HG03139 (cell line): ENCODE measurements around the gene INPP4B.
"Not testable (repeated sequence)": the region's sequence is repeated elsewhere in the genome, so short reads cannot be mapped to it uniquely, and the experiment has no call there.

Source experiments
- ATAC-seq: cut with Tn5 transposase; IDR thresholded peaks from one replicate; pipeline ENCODE4 v1.9.1; 2021; ENCODE audit not compliant: unreplicated experiment

The INPP4B gene

DNA sequence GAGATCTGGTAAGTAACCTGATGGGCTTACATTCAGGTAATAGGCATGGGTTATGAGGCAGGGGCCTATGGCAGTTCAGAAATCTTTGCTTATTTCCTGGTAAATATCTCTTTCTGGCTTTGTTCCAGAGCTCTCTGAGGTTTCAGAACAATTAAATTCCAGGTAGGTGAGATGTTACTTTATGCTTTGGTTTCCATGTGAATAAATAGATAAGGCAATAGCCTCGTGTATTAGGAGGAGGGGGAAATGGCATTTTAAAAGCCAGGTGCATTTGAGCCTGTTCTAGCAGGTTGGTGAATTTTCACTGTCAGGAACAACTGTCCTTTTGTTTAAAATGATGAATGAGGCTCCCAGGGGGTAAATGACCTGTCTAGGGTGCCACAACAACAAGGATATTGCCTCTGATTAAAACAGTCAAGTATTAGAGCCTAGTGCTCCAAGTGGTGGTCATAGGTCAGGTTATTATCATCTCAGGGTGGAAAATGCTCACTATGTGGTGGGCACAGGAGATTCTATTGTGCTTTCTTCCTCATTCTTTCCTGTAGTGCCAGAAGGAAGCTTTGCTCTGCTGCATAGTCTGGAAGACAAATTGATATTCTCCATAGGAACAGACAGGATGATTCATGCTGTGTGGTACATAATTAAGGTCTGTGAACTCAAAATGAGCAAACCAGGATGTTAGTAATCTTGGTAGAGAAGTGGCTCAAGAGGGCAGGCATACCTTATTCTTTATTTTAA, 296.2 kb downstream of the INPP4B start:
- ATAC-seq = no peak

DNA sequence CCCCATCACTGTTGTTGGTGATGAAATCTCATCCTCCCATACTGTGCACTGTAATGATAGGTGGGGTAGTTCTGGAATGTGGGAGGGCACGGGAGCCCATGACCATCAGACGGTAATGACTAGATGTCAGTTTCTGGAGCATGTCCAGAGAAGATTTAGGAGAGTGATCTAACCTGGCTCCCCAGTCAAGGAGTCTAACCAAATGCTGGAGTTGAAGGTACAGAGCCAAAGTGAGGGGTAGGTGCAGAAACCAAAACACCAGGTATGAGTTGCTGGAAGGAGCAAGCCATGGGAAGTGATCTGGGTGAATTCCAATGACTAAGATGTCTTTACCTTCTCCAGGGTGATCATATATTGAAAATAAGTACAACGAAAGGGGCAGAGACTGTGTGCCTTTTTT, 296.9 kb downstream of the INPP4B start:
- ATAC-seq = no peak

- no peak for ATAC-seq
Measured at GRCh38 chr4:142548491-142548890, 297.6 kb downstream of the INPP4B start.

GRCh38 chr4:142547974-142548373, 298.1 kb downstream of the INPP4B start:
- ATAC-seq = no peak

DNA sequence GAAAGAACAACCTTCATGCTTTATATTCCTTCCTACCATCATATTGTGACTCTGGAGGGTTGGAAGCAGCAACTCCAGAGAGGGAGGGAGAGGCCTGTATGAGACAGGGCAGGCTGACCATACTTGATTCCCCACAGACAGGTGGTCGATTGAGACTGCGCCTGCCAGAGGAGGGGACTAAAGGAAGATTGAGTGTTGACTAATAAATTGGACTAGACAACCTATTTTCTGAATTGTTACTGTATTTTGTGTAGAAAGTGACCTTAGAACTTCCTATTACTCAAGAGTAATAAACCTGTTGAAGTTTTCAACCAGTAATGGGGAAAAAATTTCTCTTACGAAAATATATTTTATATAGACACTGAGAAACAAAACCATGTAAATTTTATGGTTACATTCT, 301.5 kb downstream of the INPP4B start:
- no peak for ATAC-seq

DNA sequence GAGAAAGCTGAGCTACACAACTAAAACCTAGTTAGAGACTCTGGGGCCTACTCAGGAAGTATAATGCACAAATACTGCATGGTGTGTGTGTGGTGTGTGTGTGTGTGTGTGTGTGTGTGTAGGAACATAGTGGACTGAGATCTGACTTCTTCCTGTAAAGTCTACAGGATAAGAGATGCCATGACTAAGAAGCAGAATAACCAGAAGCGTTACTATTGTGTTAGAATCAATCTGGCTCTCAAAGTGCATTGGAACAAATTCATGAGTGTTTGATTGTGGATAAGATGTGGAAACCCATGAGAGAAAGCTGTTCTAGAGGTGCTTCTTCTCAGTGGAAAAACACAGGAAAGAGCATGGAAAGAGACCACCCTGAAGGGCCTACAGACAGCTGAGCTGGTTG, 302.1 kb downstream of the INPP4B start:
- ATAC-seq = no peak

DNA sequence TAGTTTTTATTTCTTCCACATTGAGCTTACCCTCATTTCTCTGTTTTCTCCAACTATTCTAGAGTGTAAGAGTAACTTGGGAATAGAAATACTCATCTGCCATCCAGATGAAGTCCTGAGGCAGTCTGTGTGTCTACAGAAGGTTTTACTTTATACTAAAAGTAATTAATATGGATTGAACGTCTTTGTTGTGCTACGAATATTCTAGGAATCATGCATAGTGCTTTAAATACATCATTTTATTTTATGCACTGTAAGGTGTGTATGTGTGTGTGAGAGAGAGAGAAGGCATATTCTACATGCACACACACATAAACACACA, 305.7 kb downstream of the INPP4B start:
- ATAC-seq = no peak

- ATAC-seq = no peak
Measured at GRCh38 chr4:142539796-142540482, 306.2 kb downstream of the INPP4B start.

DNA sequence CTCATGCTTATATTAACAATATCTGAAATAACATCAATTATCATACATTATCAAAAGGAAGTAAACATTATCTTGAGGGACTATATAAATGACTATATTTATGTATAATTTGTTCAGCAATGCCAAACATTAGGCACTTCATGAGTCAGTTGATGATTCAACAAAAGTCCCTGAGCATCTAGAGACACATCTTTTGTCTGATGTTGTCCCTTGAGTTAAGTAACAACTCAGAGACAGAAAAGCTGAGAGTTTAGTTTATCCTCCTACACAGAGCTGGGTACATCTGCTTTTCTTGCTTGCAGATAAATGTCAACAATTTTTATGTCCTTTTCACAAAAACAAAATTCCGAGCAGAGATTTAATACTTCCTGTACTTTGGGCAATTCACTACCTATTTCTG, 311.1 kb downstream of the INPP4B start:
- no peak for ATAC-seq

- ATAC-seq = no peak
Measured at GRCh38 chr4:142532054-142532453, 314.0 kb downstream of the INPP4B start.

GRCh38 chr4:142530728-142531127, 315.4 kb downstream of the INPP4B start:
- ATAC-seq = no peak

- ATAC-seq = no peak
Measured at GRCh38 chr4:142528433-142528832, 317.7 kb downstream of the INPP4B start.

DNA sequence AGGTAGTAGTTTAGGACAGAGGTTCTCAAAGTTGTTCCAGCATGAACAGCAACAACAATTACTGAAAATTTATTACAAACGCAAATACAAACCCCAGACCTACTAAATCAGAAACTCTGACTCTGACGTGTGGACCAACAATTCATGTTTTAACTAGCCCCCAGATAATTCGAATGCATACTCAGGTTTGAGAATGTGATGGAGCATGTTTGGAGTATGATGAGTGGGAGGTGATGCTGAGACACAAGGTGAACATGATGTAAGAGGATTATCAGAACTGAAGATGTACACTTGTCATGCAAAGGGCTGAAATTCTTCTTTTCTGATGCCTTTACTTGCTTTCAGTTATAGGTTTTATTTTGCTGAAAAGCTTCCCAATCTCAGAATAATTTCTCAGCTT, 323.0 kb downstream of the INPP4B start:
- ATAC-seq = no peak

DNA sequence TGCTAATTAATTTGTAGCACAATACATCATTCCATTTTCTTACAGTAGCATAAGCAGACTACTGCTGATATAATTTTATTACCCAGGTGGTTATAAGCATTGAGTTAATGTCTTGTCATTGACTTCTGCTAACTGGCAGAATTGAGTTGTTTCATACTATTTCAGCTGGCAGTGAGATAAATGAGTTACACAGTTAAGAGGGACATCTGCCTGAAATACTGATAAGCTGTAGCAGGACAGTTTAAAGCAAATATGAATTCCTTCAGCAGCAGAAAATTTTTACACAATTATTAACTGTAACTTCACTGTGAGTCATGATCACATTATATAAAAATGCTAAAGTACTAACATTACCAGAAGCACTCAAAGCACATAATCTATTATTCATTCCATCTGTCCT, 326.8 kb downstream of the INPP4B start:
- ATAC-seq = no peak

DNA sequence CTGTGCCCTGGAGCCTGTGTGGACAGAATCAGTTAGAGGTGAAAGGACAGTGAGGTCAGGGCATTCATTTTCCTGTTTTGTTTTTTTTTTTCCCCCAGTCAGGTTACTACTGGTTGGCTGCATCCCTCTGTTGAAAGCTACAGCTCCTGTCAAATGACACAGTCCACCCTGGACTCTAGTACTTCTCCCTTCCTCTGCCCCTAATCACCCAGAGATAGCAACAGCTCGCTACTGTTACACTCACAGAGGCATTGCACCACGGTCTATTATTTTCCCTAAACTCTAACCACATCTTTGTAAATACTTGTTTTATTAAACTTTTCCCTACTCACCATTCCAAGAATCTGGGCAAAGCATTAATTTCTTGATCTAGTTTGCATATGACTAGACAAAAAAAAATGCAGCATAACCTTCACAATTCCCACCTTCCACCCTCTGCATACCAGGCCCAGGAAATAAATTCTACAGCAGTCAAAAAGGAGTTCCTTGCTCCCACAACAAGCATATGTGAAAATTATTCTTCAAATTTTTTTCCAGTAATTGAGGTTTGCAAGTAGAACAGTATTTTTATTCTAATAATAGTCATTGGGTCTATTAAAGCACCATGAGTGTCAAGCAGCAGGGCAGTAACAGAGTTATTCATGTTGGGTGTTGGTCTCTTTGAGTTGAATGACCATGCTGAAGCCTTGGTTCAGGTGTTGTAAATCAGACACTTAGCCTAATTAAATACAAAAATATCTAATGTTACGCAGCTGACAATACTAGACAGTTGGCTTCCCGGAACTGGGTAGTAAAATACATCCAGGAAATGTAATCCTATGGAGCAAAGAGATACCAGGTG, 329.2 kb downstream of the INPP4B start:
- ATAC-seq = no peak

- no peak for ATAC-seq
Measured at GRCh38 chr4:142512161-142512560, 333.9 kb downstream of the INPP4B start.

- no peak for ATAC-seq
Measured at GRCh38 chr4:142509881-142510280, 336.2 kb downstream of the INPP4B start.

DNA sequence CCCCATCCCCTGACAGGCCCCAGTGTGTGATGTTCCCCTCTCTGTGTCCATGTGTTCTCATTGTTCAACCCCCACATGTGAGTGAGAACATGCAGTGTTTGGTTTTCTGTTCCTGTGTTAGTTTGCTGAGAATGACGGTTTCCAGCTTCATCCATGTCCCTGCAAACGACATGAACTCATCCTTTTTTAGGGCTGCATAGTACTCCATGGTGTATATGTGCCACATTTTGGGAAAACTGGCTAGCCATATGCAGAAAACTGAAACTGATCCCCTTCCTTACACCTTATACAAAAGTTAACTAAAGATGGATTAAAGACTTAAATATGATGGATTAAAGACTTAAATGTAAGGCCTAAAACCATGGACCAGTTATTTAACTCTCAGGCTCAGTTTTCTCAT, 336.7 kb downstream of the INPP4B start:
- ATAC-seq = not testable (repeated sequence)

- ATAC-seq = no peak
Measured at GRCh38 chr4:142500966-142501365, 345.1 kb downstream of the INPP4B start.

DNA sequence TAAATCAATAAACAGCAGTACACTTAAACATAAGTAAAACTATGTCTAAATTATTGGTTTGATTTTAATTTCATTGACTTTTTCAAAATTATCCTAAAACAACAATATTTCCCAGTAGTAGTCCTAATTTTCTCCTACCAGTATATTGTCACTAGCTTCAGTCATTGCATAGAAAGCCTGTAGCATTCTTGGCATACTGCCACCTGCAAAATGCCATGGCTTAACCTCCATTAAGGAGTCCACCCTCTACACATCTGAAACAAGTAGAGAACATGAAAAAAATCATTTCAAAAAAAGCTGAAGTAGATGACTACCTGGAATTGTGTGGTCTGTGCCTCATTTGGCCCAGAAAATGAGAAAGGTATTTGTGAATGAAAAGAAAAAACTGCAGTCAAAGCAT, 348.5 kb downstream of the INPP4B start:
- no peak for ATAC-seq

DNA sequence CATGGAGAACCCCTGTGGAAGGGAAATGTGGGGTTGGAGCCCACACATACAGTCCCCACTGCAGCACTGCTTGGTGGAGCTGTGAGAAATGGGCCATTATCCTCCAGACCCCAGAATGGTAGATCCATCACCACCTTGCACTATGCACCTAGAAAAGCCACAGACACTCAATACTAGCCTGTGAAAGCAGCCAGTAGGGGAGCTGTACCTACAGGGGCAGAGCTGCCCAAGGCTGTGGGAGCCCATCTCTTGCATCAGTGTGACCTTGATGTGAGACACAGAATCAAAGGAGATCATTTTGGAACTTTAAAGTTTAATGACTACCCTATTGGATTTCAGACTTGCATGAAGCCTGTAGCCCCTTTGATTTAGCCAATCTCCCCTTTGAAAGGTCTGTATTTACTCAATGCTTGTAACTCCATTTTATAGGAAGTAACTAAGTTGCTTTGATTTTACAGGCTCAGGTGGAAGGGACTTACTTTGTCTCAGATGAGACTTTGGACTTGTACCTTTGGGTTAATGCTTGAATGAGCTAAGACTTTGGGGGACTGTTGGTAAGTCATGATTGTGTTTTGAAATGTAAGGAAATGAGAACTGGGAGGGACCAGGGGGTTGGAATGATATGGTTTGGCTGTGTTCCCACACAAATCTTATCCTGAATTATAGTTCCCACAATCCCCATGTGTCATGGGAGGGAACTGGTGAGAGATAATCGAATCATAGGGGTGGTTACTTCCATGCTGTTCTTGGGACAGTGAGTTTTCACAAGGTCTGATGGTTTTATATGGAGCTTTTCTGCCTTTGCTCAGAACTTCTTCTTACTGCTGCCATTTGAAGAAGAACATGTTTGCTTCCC, 352.6 kb downstream of the INPP4B start:
- ATAC-seq = no peak
